WTC11 (cell line): Measurements from ENCODE around the gene COMTD1. TPM values are rescaled to one million over a fixed set of nuclear protein-coding genes. Genes with fewer than 3 reads are reported as not detected.

Source experiments
- ATAC-seq: fragments of 200-7000 bp; cut with Tn5 transposase; 2 replicates; pipeline ENCODE4 v1.10.0; 2021; ENCODE audit warnings: mild to moderate bottlenecking, moderate library complexity
- CTCF ChIA-PET: fragments of 300-600 bp; sonication (Branson Sonifier 250); formaldehyde crosslinking; loops from one replicate; lab custom pipeline; 2021; ENCODE audit warnings: antibody characterized with exemption; lab: Charles Lee
- POLR2A ChIA-PET: fragments of 350-600 bp; sonication (Branson Sonifier 250); formaldehyde crosslinking; loops from one replicate; lab custom pipeline; 2021; ENCODE audit warnings: antibody characterized with exemption; lab: Charles Lee
- DNase-seq: peaks from one replicate; pipeline ENCODE4 v3.0.0; 2021; ENCODE audit warnings: low spot score
- H3K27ac Mint-ChIP-seq: 2 replicates; pipeline ENCODE4 v1.8.0; 2021; ENCODE audit warnings: mixed read lengths
- H3K27me3 Mint-ChIP-seq: 2 replicates; pipeline ENCODE4 v1.8.0; 2021; ENCODE audit warnings: low read depth, mild to moderate bottlenecking, moderate library complexity, mixed read lengths
- H3K36me3 Mint-ChIP-seq: 2 replicates; pipeline ENCODE4 v1.8.0; 2021; ENCODE audit warnings: mixed read lengths
- H3K4me1 Mint-ChIP-seq: 2 replicates; pipeline ENCODE4 v1.8.0; 2022; ENCODE audit warnings: mixed read lengths
- H3K4me3 Mint-ChIP-seq: 2 replicates; pipeline ENCODE4 v1.8.0; 2021; ENCODE audit warnings: mild to moderate bottlenecking, moderate library complexity, mixed read lengths
- H3K9me3 Mint-ChIP-seq: 2 replicates; pipeline ENCODE4 v1.8.0; 2021; ENCODE audit warnings: mixed read lengths
- AFF4 ChIP-seq: sonication (generic); formaldehyde crosslinking; IDR thresholded peaks from 2 replicates; pipeline ENCODE4 v1.8.1; 2023; ENCODE audit warnings: mild to moderate bottlenecking, missing genetic modification reagents, borderline replicate concordance
- ATF1 ChIP-seq: sonication (generic); formaldehyde crosslinking; IDR thresholded peaks from 2 replicates; pipeline ENCODE4 v1.8.1; 2023; ENCODE audit warnings: mild to moderate bottlenecking, moderate library complexity, missing genetic modification reagents
- CBFB ChIP-seq: sonication (generic); formaldehyde crosslinking; IDR thresholded peaks from 2 replicates; pipeline ENCODE4 v1.8.1; 2022; ENCODE audit warnings: mild to moderate bottlenecking, low read depth, missing genetic modification reagents
- FOXJ3 ChIP-seq: sonication (generic); formaldehyde crosslinking; IDR thresholded peaks from 2 replicates; pipeline ENCODE4 v1.9.0; 2021; ENCODE audit warnings: missing genetic modification reagents, mild to moderate bottlenecking, borderline replicate concordance
- MXD4 ChIP-seq: fragments of 250-450 bp; sonication (Bioruptor Pico); IDR thresholded peaks from 2 replicates; pipeline ENCODE4 v1.8.0; 2021; ENCODE audit warnings: mild to moderate bottlenecking, moderate library complexity, borderline replicate concordance
- MYBL2 ChIP-seq: sonication (generic); formaldehyde crosslinking; IDR thresholded peaks from 2 replicates; pipeline ENCODE4 v1.8.1; 2023; ENCODE audit warnings: mild to moderate bottlenecking, moderate library complexity, missing genetic modification reagents
- NFE2L1 ChIP-seq: sonication (generic); formaldehyde crosslinking; IDR thresholded peaks from 2 replicates; pipeline ENCODE4 v1.8.1; 2023; ENCODE audit warnings: missing genetic modification reagents
- NFYB ChIP-seq: sonication (generic); formaldehyde crosslinking; conservative IDR thresholded peaks from 2 replicates; pipeline ENCODE4 v1.8.0; 2022; ENCODE audit warnings: low read depth, missing genetic modification reagents
- PRDM15 ChIP-seq: sonication (generic); formaldehyde crosslinking; IDR thresholded peaks from 2 replicates; pipeline ENCODE4 v1.8.0; 2022; ENCODE audit warnings: missing genetic modification reagents
- RORB ChIP-seq: fragments of 250-450 bp; sonication (Bioruptor Pico); IDR thresholded peaks from 2 replicates; pipeline ENCODE4 v1.9.0; 2021; ENCODE audit warnings: mild to moderate bottlenecking
- SMAD4 ChIP-seq: sonication (generic); formaldehyde crosslinking; IDR thresholded peaks from 2 replicates; pipeline ENCODE4 v1.8.0; 2022; ENCODE audit warnings: mild to moderate bottlenecking, missing genetic modification reagents
- SOX15 ChIP-seq: fragments of 250-450 bp; sonication (Bioruptor Pico); IDR thresholded peaks from 2 replicates; pipeline ENCODE4 v1.9.0; 2021; ENCODE audit warnings: mild to moderate bottlenecking
- STAT6 ChIP-seq: sonication (generic); formaldehyde crosslinking; conservative IDR thresholded peaks from 2 replicates; pipeline ENCODE4 v1.8.1; 2023; ENCODE audit warnings: mild to moderate bottlenecking, low read depth, missing genetic modification reagents, moderate library complexity
- TEAD1 ChIP-seq: sonication (generic); formaldehyde crosslinking; IDR thresholded peaks from 2 replicates; pipeline ENCODE4 v1.8.0; 2022; ENCODE audit warnings: mild to moderate bottlenecking, missing genetic modification reagents
- USF2 ChIP-seq: sonication (generic); formaldehyde crosslinking; IDR thresholded peaks from 2 replicates; pipeline ENCODE4 v1.8.1; 2023; ENCODE audit warnings: mild to moderate bottlenecking, missing genetic modification reagents, moderate library complexity
- ZNF138 ChIP-seq: sonication (generic); formaldehyde crosslinking; conservative IDR thresholded peaks from 2 replicates; pipeline ENCODE4 v1.8.1; 2022; ENCODE audit warnings: mild to moderate bottlenecking, moderate library complexity, missing genetic modification reagents
- ZNF219 ChIP-seq: sonication (generic); formaldehyde crosslinking; IDR thresholded peaks from 2 replicates; pipeline ENCODE4 v1.8.0; 2023; ENCODE audit warnings: missing genetic modification reagents, mild to moderate bottlenecking, borderline replicate concordance
- ZNF232 ChIP-seq: sonication (generic); formaldehyde crosslinking; IDR thresholded peaks from 2 replicates; pipeline ENCODE4 v1.8.0; 2022; ENCODE audit warnings: mild to moderate bottlenecking, missing genetic modification reagents
- ZNF416 ChIP-seq: fragments of 250-450 bp; sonication (Bioruptor Pico); IDR thresholded peaks from 2 replicates; pipeline ENCODE4 v1.9.0; 2021; ENCODE audit warnings: mild to moderate bottlenecking, inconsistent platforms
- ZNF425 ChIP-seq: fragments of 250-450 bp; sonication (Bioruptor Pico); conservative IDR thresholded peaks from 2 replicates; pipeline ENCODE4 v1.9.0; 2021; ENCODE audit warnings: mild to moderate bottlenecking
- ZNF671 ChIP-seq: fragments of 250-450 bp; sonication (Bioruptor Pico); IDR thresholded peaks from 2 replicates; pipeline ENCODE4 v1.8.0; 2021; ENCODE audit warnings: mild to moderate bottlenecking
- total RNA-seq: library from RNA; stranded (reverse); gene quantifications from 3 replicates; pipeline ENCODE4 v1.2.3, GENCODE V29; 2021

The COMTD1 gene
- total RNA-seq, 1 experiment from 2014 or later = 47.8 TPM

- TF ChIP-seq ATF1 (CRISPR knock-in tag) = no peak
- TF ChIP-seq NFYB = no peak
- no peak for TF ChIP-seq AFF4 (CRISPR knock-in tag)
- no peak for TF ChIP-seq RORB
- TF ChIP-seq PRDM15 = no peak
- TF ChIP-seq SMAD4 = no peak
- TF ChIP-seq MYBL2 (CRISPR knock-in tag) = no peak; the same call in 1 of the 2 replicates
- TF ChIP-seq ZNF671 (CRISPR knock-in tag) = no peak
- TF ChIP-seq ZNF138 (CRISPR knock-in tag) = no peak
- TF ChIP-seq ZNF416 (CRISPR knock-in tag) = 0 out of 2 replicates have a peak, but pooled peaks have one; percentile 25
- no peak for TF ChIP-seq STAT6 (CRISPR knock-in tag)
- peak; percentile 95 for TF ChIP-seq USF2 (CRISPR knock-in tag)
- TF ChIP-seq CBFB = no peak
- no peak for TF ChIP-seq SOX15 (CRISPR knock-in tag)
Measured at GRCh38 chr10:75235375-75236177, at the start of gene COMTD1 (continued).

GRCh38 chr10:75283671-75284470, 48.1 kb upstream of the COMTD1 start:
- H3K27me3 Mint-ChIP-seq = peaks cover 51% of the 10 kb centered on the region
- ChIA-PET POLR2A (no interaction called here), CTCF (interaction anchor here (0.6 to 2.2 kb wide), 7 partner anchors 10 to 517 kb away, joined by 3 to 10 read pairs (median 3); partner anchors contain the start of gene COMTD1)
- H3K9me3 Mint-ChIP-seq = peaks cover 11% of the 10 kb centered on the region
- H3K27ac Mint-ChIP-seq = no peak overlapping the region
- H3K4me1 Mint-ChIP-seq = peaks cover 14% of the 10 kb centered on the region
- peak; percentile 18 for ATAC-seq
- DNase-seq = no peak
- no peaks in the 10 kb centered on the region for H3K36me3 Mint-ChIP-seq
- peak overlapping the region; percentile 74 for H3K4me3 Mint-ChIP-seq
- TF ChIP-seq TEAD1 (CRISPR knock-in tag) (no peak), ZNF425 (CRISPR knock-in tag) (no peak), NFYB (no peak), ZNF219 (no peak), MXD4 (CRISPR knock-in tag) (no peak), FOXJ3 (CRISPR knock-in tag) (no peak), ZNF232 (no peak), ZNF416 (CRISPR knock-in tag) (no peak), NFE2L1 (CRISPR knock-in tag) (no peak)
